Pancreas (tissue), 10 donors: Measurements from ENCODE around the gene IQCK. TPM values are rescaled to one million over a fixed set of nuclear protein-coding genes. Genes with fewer than 3 reads are reported as not detected.

Experiments used
- ATAC-seq, 4 donors: fragments of 200-7000 bp; cut with Tn5 transposase; one replicate each; pipeline versions ENCODE4 v1.8.0 to v1.9.1; 2020; ENCODE audit warnings: mild to moderate bottlenecking in 4 of 4, moderate library complexity in 4 of 4
- DNase-seq, 6 donors: peaks; one replicate each; pipeline ENCODE4 v3.0.0-alpha.2; 2020
- FAIRE-seq: peaks from 2 replicates; lab custom pipeline; 2012; peaks lifted over from hg19 to GRCh38; lab: Jason Lieb, UNC
- H3K27ac ChIP-seq, 4 donors: fragments of 200-600 bp; sonication (generic); 1 replicate in 3 of 4; 2 replicates in 1 of 4; pipeline versions ENCODE4 v1.5.0 to v1.8.0; 2020
- H3K27me3 ChIP-seq, 4 donors: fragments of 200-600 bp; one replicate each; pipeline ENCODE4 v1.8.0; 2021
- H3K36me3 ChIP-seq, 3 donors: fragments of 200-600 bp; sonication (generic) in 1 of 3; one replicate each; pipeline versions ENCODE4 v1.5.0 to v1.8.0; 2020 to 2021
- H3K4me1 ChIP-seq, 3 donors: fragments of 200-600 bp; one replicate each; pipeline ENCODE4 v1.8.0; 2021
- H3K4me3 ChIP-seq, 4 donors: fragments of 200-600 bp; sonication (generic) in 2 of 4; one replicate each; pipeline versions ENCODE4 v1.5.0 to v1.8.0; 2020 to 2021
- H3K9me3 ChIP-seq, 4 donors: fragments of 200-600 bp; one replicate each; pipeline ENCODE4 v1.8.0; 2021
- CTCF ChIP-seq, 4 donors: fragments of 200-600 bp; sonication (generic) in 3 of 4; IDR thresholded peaks; one replicate each; pipeline versions ENCODE4 v1.5.0 to v1.8.0; 2021; ENCODE audit warnings: antibody characterized with exemption in 4 of 4
- WGBS, 2 donors: extraction: QIAGEN DNeasy Blood & Tissue Kit; methylation state at CpG; one replicate each; pipeline ENCODE4 v1.1.7; 2013; 5-methylcytosine and 5-hydroxymethylcytosine counted together
- intact Hi-C, 3 donors: fragments of 100-400 bp; cut with DNase I; formaldehyde crosslinking; loops; one replicate each; pipeline versions ENCODE4 v1.11.1 to v1.14.2; 2022
- polyA plus RNA-seq, 2 donors: library from polyadenylated mRNA; stranded (reverse); fragments of 200-250 nt; gene quantifications; one replicate each; pipeline ENCODE4 v1.2.3, GENCODE V29; 2013
- total RNA-seq, 6 donors: library from RNA; stranded (reverse); fragmentation: NEBNext Ultra II Directional in 4 of 6; extraction: Animal tissue kit (Norgen Biotek cat#: 25700) in 4 of 6; gene quantifications; one replicate each; pipeline versions ENCODE4 v1.2.1 to v1.2.4, GENCODE V29; 2021 to 2023
- donor health status: healthy with polysubstance abuse.
- donor health status: DM: no; HTN: no; CAD: no; lungs with moderate emphysema.
- donor health status: DM: no; HTN: no; CAD: no.
- donor health status: control.
- donor health status: control.
- donor health status: Bipolar disorder and iron deficiency.
- donor health status: DM: yes; HTN: yes; CAD: no.
- donor health status: DM: no; HTN: no; CAD: no.
- donor health status: DM: no; HTN: no; CAD: no.
- donor health status: DM: yes; HTN: yes; CAD: no.

Gene IQCK
- total and polyA plus RNA-seq, 8 donors = 6.7 to 15.5 (median 10.9) TPM

GRCh38 chr16:19857593-19858339, 139.7 kb downstream of the IQCK start:
- TF ChIP-seq CTCF (IDR thresholded peaks at IDR 0.05) = no peak
- Histone ChIP-seq H3K4me3 (no peak overlapping the region), H3K4me1 (no peaks in the 10 kb centered on the region), H3K36me3 (peaks cover 0 to 20% (median 6%) of the 10 kb centered on the region in 3 donors), H3K27me3 (no peaks in the 10 kb centered on the region), H3K9me3 (no peaks in the 10 kb centered on the region), H3K27ac (no peak overlapping the region)
- WGBS, 2 donors = 71 to 81% methylated on average over 16 of the region's 16 CpGs
- ATAC-seq = no peak
- intact Hi-C loops = no loop called here
- peak in 1 of 6 donors; percentile 20 for DNase-seq
- no peak for FAIRE-seq

- 86 to 89% methylated on average over 22 of the region's 22 CpGs for WGBS, 2 donors
- no peak for TF ChIP-seq CTCF (IDR thresholded peaks at IDR 0.05)
- FAIRE-seq (no peak), DNase-seq (peak in 1 of 6 donors; percentile 28), ATAC-seq (no peak)
- intact Hi-C loops = no loop called here
- H3K36me3 ChIP-seq = peaks cover 0 to 20% (median 6%) of the 10 kb centered on the region in 3 donors
- no peak overlapping the region for H3K4me3 ChIP-seq
- H3K27ac ChIP-seq = no peak overlapping the region
- H3K27me3 ChIP-seq = no peaks in the 10 kb centered on the region
- H3K4me1 ChIP-seq = no peaks in the 10 kb centered on the region
- no peaks in the 10 kb centered on the region for H3K9me3 ChIP-seq
Observed at GRCh38 chr16:19858340-19859018, 140.4 kb downstream of the IQCK start.

DNA sequence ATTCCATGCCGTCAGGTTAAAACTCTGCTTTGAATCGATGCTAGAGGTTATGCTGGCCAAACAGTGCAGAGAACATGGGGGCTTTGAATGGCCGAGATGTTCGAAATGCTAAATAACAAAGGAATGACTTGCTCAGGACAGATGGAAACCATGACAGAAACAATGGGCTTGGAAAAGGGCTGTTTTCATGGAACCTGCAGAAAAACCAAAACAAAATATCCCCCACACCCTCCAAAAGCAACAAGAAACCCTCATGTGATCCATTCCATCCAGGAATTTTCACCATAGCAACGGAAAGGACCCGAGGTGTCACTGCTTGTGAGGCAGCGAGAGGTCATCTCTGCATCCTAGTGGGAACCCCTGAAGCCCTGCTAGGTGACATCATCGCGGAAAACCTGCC, 141.1 kb downstream of the IQCK start:
- 94% methylated on average over 9 of the region's 9 CpGs for WGBS, 2 donors
- Histone ChIP-seq H3K36me3 (peaks cover 0 to 20% (median 6%) of the 10 kb centered on the region in 3 donors), H3K4me3 (no peak overlapping the region), H3K9me3 (no peaks in the 10 kb centered on the region), H3K27ac (no peak overlapping the region), H3K27me3 (no peaks in the 10 kb centered on the region), H3K4me1 (no peaks in the 10 kb centered on the region)
- no peak for FAIRE-seq
- no peak for TF ChIP-seq CTCF (IDR thresholded peaks at IDR 0.05)
- ATAC-seq = no peak
- no peak for DNase-seq
- intact Hi-C loops = no loop called here

DNA sequence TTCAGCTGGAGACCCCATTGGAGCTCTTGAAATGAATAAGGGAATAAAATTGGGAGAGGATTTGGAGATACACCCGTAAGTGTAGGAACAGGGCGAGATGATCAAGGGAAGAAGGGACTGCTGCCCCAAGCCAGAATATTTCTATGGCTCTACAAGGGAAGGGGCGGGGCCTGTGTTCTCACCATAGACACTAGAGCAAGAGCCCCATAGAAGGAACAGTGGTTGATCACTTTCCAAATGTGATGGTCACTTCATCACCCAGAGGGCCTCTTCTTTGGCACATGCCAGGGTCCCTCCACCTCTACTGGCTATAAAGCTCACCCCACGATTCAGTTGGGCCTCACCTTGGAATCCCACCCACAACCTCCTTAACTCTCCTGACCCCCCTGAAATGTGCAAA, 141.5 kb downstream of the IQCK start:
- Histone ChIP-seq H3K4me3 (no peak overlapping the region), H3K27me3 (no peaks in the 10 kb centered on the region), H3K9me3 (no peaks in the 10 kb centered on the region), H3K4me1 (no peaks in the 10 kb centered on the region), H3K27ac (no peak overlapping the region), H3K36me3 (peaks cover 0 to 20% (median 6%) of the 10 kb centered on the region in 3 donors)
- ATAC-seq (no peak), FAIRE-seq (no peak), DNase-seq (no peak)
- TF ChIP-seq CTCF (IDR thresholded peaks at IDR 0.05) = no peak
- intact Hi-C loops = no loop called here
- 88 to 90% methylated on average over 4 of the region's 4 CpGs for WGBS, 2 donors
